Fibroblast of mammary gland (primary cell): ENCODE results near the gene PHYHIPL.

Experiments
- DNase-seq: peaks from one replicate; pipeline ENCODE4 v3.0.0-alpha.2; 2010; ENCODE audit warnings: low read depth
- H3K4me3 ChIP-seq: 2 replicates; pipeline ENCODE4 v1.5.1; 2011; ENCODE audit warnings: low read depth, mild to moderate bottlenecking, low read length, moderate library complexity; ENCODE audit not compliant: control insufficient read depth
- TF ChIP-seq, protein P1 (sequence below): conservative IDR thresholded peaks from 2 replicates; pipeline ENCODE4 v1.5.1; 2011; ENCODE audit warnings: low read depth, low read length, inconsistent platforms; ENCODE audit not compliant: control insufficient read depth, insufficient read depth

PHYHIPL gene

DNA sequence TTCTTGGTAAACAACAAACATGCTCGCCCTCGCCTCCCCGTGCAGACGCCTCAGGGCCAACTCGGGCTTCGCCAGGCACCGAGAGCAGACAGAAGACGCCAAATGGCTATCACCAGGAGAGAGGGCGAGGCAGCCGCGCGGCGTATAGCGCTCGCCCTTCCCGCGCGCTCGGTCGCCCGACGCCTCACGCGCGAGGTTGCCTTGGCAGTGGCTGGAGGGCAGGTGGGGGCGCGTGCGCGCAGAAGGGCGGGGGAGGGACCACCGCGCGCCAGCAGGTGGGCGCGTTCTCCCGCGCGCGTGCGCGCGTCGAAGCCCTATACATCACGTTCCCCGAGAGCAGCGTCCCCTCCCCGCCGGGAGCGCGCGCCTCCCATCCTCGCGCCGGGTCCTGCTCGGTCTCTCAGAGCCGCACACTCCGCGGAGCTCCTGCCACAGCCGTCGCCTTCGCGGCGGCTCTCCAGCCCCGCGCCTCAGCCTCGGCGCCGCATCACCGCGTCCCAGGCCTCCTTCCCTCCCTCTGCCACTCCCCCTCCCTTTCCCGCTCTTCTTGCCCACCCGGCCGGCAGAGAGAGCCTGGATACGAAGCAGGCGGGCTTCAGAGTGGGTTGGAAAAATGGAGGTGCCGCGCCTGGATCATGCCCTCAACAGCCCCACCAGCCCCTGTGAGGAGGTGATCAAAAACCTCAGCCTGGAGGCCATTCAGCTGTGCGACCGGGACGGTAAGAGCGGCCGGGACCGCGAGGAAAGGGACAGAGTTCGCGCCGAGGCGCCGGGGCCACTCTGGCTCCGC lies at the start of gene PHYHIPL:
PHYHIPL (plus strand) TSS at position 403 of the 790 bp plus-strand sequence; CDS start at position 614, 211 bp downstream.
- DNase-seq = no peak
- TF ChIP-seq, protein P1, sequence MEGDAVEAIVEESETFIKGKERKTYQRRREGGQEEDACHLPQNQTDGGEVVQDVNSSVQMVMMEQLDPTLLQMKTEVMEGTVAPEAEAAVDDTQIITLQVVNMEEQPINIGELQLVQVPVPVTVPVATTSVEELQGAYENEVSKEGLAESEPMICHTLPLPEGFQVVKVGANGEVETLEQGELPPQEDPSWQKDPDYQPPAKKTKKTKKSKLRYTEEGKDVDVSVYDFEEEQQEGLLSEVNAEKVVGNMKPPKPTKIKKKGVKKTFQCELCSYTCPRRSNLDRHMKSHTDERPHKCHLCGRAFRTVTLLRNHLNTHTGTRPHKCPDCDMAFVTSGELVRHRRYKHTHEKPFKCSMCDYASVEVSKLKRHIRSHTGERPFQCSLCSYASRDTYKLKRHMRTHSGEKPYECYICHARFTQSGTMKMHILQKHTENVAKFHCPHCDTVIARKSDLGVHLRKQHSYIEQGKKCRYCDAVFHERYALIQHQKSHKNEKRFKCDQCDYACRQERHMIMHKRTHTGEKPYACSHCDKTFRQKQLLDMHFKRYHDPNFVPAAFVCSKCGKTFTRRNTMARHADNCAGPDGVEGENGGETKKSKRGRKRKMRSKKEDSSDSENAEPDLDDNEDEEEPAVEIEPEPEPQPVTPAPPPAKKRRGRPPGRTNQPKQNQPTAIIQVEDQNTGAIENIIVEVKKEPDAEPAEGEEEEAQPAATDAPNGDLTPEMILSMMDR = no peak

DNA sequence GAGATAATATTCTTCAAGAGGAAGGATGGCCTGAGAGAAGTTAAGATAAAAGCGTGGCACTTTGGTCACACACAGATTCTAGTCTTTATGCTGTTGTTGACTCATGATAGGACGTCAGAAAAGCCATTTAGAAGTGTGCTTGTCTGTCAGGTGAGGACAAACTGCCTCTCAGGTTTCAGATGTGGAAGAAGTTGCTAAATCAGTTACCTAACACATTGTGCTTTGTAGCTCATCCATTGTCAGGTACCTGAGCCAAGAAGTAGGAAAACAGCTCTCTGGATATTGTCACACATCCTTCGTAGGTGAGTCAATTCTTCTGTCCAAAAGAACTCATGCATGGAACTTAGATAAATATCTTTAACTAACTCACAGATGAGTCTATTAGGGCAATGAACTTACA lies 49.5 kb upstream of the PHYHIPL start:
- no peak for DNase-seq
- no peak overlapping the region for H3K4me3 ChIP-seq
- TF ChIP-seq, protein P1 = no peak

More for the DNA sequence above, at the start of gene PHYHIPL:
- peak within 1 kb of the TSS; percentile 15 for H3K4me3 ChIP-seq

DNA sequence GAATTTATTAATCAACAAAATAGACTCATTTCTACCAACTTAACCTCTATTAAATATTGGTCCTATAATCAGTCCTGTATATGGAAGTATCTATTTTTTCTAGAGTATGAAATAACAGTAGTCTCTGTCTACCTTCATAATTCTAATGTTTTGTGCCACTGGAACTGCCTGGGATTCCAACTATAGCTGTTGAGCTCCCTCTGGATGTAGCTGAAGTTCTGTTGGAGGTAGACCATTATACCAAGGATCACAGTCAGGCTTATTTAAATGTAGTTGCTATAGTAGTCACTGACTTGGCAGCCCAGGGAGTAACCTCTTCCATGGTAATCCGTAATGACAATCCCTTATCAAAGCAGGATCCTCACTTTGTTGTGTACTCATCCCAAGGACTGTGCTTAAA lies 48.5 kb upstream of the PHYHIPL start:
- H3K4me3 ChIP-seq = no peak overlapping the region
- TF ChIP-seq, protein P1 = no peak
- DNase-seq = no peak

DNA sequence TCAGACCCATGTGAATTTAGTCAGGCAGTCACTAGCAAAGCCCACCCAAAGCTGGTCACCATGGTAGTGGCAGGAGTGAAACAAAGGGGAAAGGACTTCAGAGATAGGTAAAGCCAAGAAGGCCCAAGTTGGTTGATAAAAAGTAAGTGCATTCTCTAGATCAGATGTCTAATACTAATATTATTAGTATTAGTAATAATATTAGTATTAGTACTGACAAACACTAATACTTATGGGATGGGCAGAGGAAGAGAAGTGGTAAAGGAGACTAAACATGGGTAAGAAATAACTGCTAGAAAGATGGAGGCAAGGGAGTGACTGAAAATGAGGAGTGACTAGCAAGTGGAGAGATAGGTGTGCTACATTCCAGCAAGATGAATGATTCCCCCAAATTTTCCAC lies 46.6 kb upstream of the PHYHIPL start:
- no peak for DNase-seq
- no peak overlapping the region for H3K4me3 ChIP-seq
- TF ChIP-seq, protein P1 = no peak

DNA sequence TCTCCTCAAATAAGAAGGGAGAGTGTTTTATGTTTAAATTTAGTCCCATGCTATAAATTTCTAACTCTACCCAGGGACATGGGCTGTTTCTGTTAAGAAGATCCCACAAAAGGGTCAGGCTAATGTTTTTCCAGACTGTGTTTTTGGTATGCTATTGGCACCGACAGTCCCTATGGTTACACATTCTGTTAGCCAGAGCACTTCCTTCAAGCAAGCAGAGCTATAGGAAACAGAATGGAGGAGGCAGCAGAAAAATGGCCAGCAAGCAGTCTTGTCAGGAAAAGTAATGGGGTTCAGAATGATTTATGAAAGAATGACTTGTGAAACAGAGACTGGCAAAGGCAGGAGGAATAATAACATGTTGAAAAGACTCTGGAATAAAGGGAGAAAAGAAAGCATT lies 44.8 kb upstream of the PHYHIPL start:
- no peak overlapping the region for H3K4me3 ChIP-seq
- TF ChIP-seq, protein P1 = no peak
- no peak for DNase-seq

DNA sequence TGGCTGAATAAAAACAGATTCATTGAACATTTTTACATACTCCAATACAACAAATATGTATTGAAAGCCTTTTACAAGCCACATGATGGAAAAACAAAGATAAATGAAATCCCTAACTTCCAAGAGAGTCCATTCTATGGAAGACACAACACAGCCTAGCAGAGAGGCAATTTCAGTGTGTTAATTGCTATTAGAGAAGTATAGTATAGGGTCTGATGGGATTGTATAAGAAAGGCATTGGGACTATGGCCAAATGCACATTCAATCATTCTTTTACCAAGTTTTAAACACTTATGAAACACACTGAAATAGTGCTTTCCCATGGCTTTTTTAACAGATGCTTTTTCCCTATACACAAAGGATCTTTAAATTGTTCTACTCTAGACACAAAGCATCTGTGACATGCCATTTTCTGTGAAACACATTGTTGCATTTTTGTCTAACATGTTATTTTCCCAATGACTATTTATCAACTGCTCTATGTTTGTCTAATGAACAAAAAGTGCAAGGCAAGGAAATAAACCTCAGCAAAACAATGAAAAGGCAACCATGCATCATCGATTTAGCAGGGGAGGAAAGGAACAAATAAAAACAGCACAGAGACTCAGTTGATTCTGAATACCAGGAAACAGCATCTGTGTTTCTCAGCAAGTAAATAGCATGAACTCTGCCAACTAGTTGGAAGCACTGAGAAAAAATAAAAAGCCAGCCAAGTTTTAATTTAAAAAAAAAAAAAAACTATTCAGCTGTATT lies 42.4 kb upstream of the PHYHIPL start:
- no peak overlapping the region for H3K4me3 ChIP-seq
- no peak for DNase-seq
- TF ChIP-seq, protein P1 = no peak
